Mesothelial cell of epicardium (in vitro differentiated cells): Measurements from ENCODE around the gene TAF1C. TPM values are rescaled to one million over a fixed set of nuclear protein-coding genes. Genes with fewer than 3 reads are reported as not detected.

Experiments used
- DNase-seq, 2 experiments: peaks; one replicate each; pipeline ENCODE4 v3.0.0; 2021; ENCODE audit warnings: low spot score in 2 of 2; ENCODE audit not compliant: unreplicated experiment in 2 of 2
- H3K27ac Mint-ChIP-seq: 2 replicates; pipeline ENCODE4 v1.8.0; 2021; ENCODE audit warnings: mixed read lengths
- H3K27me3 Mint-ChIP-seq: 2 replicates; pipeline ENCODE4 v1.8.0; 2021; ENCODE audit warnings: low read depth, mixed read lengths
- H3K36me3 Mint-ChIP-seq: 2 replicates; pipeline ENCODE4 v1.8.0; 2021; ENCODE audit warnings: mixed read lengths
- H3K4me1 Mint-ChIP-seq: 2 replicates; pipeline ENCODE4 v1.8.0; 2021; ENCODE audit warnings: mixed read lengths
- H3K4me3 Mint-ChIP-seq: 2 replicates; pipeline ENCODE4 v1.8.0; 2021; ENCODE audit warnings: mild to moderate bottlenecking, moderate library complexity, mixed read lengths
- H3K9me3 Mint-ChIP-seq: 2 replicates; pipeline ENCODE4 v1.8.0; 2021; ENCODE audit warnings: mixed read lengths
- CTCF ChIP-seq: fragments of 200-600 bp; sonication (generic); IDR thresholded peaks from one replicate; pipeline ENCODE4 v1.5.0; 2021; ENCODE audit warnings: antibody characterized with exemption; ENCODE audit not compliant: unreplicated experiment
- total RNA-seq: library from RNA; stranded (reverse); gene quantifications from 3 replicates; pipeline ENCODE4 v1.2.1, GENCODE V29; 2021

TAF1C gene
- total RNA-seq, 1 donor from 2014 or later, result 88.6 TPM

- peaks cover 17% of the 10 kb centered on the region for H3K4me1 Mint-ChIP-seq
- DNase-seq, result no peak
- no peak overlapping the region for H3K4me3 Mint-ChIP-seq
- no peaks in the 10 kb centered on the region for H3K27me3 Mint-ChIP-seq
- no peak for TF ChIP-seq CTCF
- no peak overlapping the region for H3K27ac Mint-ChIP-seq
- H3K36me3 Mint-ChIP-seq, result no peaks in the 10 kb centered on the region
- peaks cover 4% of the 10 kb centered on the region for H3K9me3 Mint-ChIP-seq
Observed at GRCh38 chr16:84199097-84199496, 12.2 kb upstream of the TAF1C start.

DNA sequence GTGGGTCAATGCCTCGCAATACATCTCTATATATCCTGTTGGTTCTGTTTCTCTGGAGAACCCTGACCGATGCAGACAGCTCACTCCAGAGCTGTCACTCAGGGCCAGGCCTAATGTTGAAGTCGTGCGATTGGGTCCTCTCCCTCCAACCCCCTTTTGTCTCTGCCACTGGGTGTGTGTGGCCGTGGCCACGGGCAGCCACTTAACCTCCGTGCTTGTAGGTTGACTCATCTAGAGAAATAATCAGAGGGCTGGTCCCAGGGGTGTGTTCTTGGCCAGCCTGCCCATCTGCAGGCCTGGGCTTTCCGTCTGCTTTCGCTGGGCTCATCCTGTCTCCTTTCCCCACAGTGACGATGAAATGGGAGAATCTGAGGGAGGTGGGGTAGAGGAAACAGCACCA lies 11.5 kb upstream of the TAF1C start:
- Mint-ChIP-seq H3K27ac (no peak overlapping the region), H3K4me1 (peaks cover 17% of the 10 kb centered on the region), H3K4me3 (no peak overlapping the region), H3K27me3 (no peaks in the 10 kb centered on the region), H3K36me3 (no peaks in the 10 kb centered on the region), H3K9me3 (peaks cover 4% of the 10 kb centered on the region)
- no peak for DNase-seq
- TF ChIP-seq CTCF, result no peak

DNA sequence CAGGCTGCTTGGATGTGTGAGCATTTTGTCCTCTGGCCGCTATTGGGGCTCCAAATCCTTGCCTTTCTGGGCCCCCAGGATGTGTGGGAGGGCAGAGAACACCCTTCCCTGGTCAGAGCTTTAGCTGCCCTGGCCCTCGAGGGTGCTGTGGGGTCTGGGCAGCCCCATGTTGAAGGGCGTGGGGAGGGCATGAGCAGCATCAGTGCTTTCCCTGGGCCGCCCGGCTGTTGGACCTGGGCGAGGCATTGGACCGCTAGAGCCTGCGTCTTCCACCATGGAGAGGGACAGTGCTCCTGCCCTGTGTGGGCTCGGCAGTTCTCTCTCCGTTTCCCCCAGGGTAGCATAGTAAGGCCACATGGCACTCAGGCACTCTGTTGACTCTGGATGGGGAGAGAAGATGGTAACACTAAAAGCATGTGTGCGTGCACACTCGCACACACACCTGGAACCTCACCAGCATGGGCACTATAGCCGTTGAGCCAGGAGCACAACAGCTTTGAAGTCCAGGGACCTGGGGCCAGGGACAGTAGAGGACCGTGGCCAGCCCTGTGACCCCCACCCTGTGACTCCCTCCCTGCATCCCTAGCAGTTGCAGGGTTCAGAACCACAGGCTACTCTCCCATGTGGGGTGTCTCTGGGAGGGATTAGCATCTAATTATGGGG lies 10.7 kb upstream of the TAF1C start:
- peaks cover 3% of the 10 kb centered on the region for H3K9me3 Mint-ChIP-seq
- H3K27ac Mint-ChIP-seq, result peak overlapping the region; percentile 90

DNA sequence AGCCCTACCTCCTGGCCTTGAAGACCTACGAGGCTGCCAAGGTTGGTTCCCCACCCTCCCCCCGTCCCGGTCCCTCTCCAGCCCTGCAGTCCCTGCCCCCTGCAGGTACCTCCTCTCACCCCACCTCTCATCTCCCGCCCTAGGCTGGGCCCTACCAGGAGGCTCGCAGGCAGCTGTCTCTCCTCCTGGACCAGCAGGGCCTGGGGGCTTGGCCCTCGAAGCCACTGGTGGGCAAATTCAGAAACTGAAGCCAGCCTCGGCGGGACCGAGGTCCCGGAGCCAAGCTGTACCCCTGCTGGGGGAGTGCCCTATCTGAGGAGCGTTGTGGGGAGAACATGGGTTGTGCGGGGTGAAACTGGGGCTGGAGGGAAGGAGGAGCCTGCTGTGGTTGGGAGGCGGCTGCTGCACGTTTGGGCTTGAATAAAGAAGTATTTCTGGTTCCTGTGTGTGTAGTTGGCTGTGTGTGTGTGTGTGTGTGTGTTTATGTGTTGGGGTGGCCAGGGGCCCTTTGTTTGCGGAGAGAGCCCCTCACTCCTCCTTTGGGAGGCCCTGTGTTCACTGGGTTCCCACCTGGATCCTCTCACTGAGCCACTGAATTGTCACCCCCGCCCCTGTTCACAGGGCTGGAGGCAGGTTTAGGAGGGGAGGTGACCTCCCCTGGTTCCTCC lies 10.0 kb upstream of the TAF1C start:
- Mint-ChIP-seq H3K9me3 (no peaks in the 10 kb centered on the region), H3K36me3 (no peaks in the 10 kb centered on the region), H3K4me3 (peak overlapping the region; percentile 57), H3K27ac (peak overlapping the region; percentile 90), H3K27me3 (no peaks in the 10 kb centered on the region), H3K4me1 (peaks cover 17% of the 10 kb centered on the region)
- peak in 1 of 2 experiments; percentile 54 for DNase-seq
- TF ChIP-seq CTCF, result no peak

More for the DNA sequence above, 10.7 kb upstream of the TAF1C start:
- DNase-seq, result no peak
- no peaks in the 10 kb centered on the region for H3K27me3 Mint-ChIP-seq
- no peaks in the 10 kb centered on the region for H3K36me3 Mint-ChIP-seq
- no peak overlapping the region for H3K4me3 Mint-ChIP-seq
- H3K4me1 Mint-ChIP-seq, result peaks cover 17% of the 10 kb centered on the region
- no peak for TF ChIP-seq CTCF

DNA sequence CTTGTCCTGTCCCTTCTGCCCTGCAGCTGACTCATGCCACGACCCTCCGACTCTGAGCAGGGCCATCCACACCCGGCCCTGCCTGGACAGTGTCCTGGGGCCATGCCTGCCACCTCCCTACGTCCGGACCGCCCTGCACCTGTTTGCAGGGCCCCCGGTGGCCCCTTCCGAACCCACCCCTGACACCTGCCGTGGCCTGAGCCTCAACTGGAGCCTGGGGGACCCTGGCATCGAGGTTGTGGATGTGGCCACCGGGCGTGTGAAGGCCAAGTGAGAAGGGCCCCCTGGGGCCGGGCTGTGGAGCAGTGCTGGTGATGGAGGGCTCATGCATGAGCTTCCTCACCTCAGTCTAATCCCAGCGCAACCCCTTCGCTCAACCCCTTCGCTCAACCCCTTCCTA lies 9.2 kb upstream of the TAF1C start:
- Mint-ChIP-seq H3K4me1 (peaks cover 17% of the 10 kb centered on the region), H3K36me3 (no peaks in the 10 kb centered on the region), H3K9me3 (no peaks in the 10 kb centered on the region), H3K27me3 (no peaks in the 10 kb centered on the region), H3K27ac (no peak overlapping the region), H3K4me3 (peak overlapping the region; percentile 57)
- TF ChIP-seq CTCF, result no peak
- DNase-seq, result no peak
